ENCODE results near the gene CREBBP. TPM values are rescaled to one million over a fixed set of nuclear protein-coding genes. Genes with fewer than 3 reads are reported as not detected.
A peak's percentile ranks its signal among the peaks of the same experiment; 100 is the strongest.

Gene CREBBP
- total RNA-seq, 1 donor from 2014 or later = 59.2 TPM

DNA sequence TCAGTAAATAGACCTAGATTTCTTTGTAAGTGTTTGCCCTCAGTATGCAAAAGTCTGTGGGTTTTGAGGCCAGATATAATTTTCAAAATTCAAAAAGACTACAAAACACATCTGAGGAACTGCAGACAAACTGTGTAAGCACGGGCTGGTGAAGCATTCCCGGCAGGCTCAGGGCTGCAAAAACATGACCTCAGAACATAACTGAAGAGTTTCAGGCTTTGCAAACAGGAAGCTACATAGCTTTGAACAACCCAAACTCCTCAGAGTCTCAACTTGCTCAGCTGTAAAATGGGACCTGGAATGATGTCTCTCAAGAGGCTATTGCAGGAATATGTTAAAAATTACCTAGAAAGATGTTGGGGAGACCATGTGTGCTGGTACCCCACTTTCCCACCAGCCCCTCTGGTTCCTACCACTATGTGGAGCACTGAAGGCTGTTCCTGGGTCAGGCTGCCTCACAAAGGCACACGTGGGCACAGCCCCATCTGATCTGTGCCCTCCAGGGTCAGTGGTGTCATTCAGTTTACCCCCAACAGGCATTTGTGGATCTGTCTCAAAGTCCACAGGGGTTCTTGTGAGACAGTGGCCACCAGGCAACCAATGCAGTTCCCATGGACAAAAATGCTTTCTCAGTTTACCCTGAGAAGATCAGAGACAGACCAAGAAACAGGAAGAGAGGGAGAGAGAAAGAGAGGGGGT lies 72.9 kb downstream of the CREBBP start:
- no peak for DNase-seq (ENCODE audit: low spot score)
- H3K36me3 Mint-ChIP-seq (ENCODE audit: low read depth) = peaks cover 12% of the 10 kb centered on the region
- H3K4me1 Mint-ChIP-seq (ENCODE audit: low read depth) = peaks cover 22% of the 10 kb centered on the region
- TF ChIP-seq, protein P1, sequence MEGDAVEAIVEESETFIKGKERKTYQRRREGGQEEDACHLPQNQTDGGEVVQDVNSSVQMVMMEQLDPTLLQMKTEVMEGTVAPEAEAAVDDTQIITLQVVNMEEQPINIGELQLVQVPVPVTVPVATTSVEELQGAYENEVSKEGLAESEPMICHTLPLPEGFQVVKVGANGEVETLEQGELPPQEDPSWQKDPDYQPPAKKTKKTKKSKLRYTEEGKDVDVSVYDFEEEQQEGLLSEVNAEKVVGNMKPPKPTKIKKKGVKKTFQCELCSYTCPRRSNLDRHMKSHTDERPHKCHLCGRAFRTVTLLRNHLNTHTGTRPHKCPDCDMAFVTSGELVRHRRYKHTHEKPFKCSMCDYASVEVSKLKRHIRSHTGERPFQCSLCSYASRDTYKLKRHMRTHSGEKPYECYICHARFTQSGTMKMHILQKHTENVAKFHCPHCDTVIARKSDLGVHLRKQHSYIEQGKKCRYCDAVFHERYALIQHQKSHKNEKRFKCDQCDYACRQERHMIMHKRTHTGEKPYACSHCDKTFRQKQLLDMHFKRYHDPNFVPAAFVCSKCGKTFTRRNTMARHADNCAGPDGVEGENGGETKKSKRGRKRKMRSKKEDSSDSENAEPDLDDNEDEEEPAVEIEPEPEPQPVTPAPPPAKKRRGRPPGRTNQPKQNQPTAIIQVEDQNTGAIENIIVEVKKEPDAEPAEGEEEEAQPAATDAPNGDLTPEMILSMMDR (IDR thresholded peaks at IDR 0.05) = no peak
- H3K27me3 Mint-ChIP-seq (ENCODE audit: low read depth) = no peaks in the 10 kb centered on the region
- no peaks in the 10 kb centered on the region for H3K9me3 Mint-ChIP-seq (ENCODE audit: low read depth)
- peak overlapping the region; percentile 22 for H3K27ac Mint-ChIP-seq (ENCODE audit: unreplicated experiment)
- H3K4me3 Mint-ChIP-seq (ENCODE audit: unreplicated experiment) = no peak overlapping the region

DNA sequence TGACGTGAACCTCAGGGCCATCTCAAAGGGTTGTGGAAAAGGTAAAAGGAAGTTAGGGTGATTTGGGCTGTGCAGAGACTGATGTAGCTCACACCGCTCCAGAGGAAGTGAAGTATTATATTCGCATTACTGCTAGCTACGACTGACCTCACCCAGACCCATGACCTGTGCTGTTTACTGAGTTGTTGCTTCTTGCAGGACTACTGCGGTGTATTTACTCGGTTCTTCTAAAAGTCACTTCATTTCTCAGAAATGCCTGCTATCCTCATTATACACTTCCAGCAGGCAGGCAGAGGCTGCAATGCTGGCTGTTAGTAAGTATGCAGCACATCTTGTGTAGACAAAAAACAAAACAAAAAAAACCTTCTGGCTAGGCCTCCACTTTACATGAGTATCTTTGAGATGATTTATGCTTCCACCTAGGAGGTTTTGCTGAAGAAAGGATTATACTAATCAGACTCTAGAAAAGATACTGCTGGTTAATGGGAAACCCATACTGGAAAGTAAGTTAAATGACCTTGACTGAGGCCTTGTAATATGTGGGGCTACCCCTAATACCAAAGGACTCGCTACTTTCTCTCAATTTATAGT lies 76.0 kb downstream of the CREBBP start:
- Mint-ChIP-seq H3K27ac (ENCODE audit: unreplicated experiment) (no peak overlapping the region), H3K36me3 (ENCODE audit: low read depth) (peaks cover 11% of the 10 kb centered on the region), H3K9me3 (ENCODE audit: low read depth) (no peaks in the 10 kb centered on the region), H3K4me3 (ENCODE audit: unreplicated experiment) (no peak overlapping the region), H3K4me1 (ENCODE audit: low read depth) (peaks cover 23% of the 10 kb centered on the region), H3K27me3 (ENCODE audit: low read depth) (no peaks in the 10 kb centered on the region)
- TF ChIP-seq, protein P1 (IDR thresholded peaks at IDR 0.05) = no peak
- no peak for DNase-seq (ENCODE audit: low spot score)

DNA sequence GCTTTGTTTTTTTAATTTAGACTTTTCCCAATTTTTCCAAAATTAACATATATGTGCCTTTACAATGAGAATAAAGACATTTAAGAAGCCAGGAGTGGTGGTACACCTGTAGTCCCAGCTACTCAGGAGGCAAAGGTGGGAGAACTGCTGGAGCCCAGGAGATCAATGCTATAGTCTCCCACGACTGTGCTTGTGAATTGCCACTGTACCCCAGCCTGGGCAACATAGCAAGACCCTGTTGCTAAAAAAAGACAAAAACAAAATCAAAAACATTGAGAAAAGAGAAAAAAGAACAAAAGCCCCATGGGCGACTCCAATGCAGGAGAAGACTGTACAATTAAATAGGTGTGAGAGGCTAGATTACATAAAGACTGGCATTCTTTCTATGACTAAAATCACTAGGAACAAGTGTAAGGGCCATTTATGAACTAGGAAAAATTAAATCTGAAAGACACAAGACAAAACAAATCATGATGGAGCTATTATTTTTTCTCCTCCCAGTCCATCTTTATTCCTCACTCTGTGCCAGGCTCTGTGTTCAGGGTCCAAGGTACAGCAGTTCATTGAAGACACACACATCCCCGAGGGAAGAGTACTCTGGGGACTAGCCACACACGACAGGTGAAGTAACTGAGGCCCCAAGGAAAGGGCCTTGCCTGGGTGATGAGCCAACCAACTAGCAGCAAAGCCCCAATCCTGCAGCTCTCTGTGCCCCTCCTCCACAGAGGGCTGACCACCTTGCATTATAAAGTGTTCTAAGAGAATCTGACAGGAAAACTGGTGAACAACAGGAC lies 79.8 kb downstream of the CREBBP start:
- TF ChIP-seq, protein P1 (IDR thresholded peaks at IDR 0.05) = no peak
- peaks cover 2% of the 10 kb centered on the region for H3K36me3 Mint-ChIP-seq (ENCODE audit: low read depth)
- no peaks in the 10 kb centered on the region for H3K27me3 Mint-ChIP-seq (ENCODE audit: low read depth)
- DNase-seq (ENCODE audit: low spot score) = no peak
- no peaks in the 10 kb centered on the region for H3K9me3 Mint-ChIP-seq (ENCODE audit: low read depth)
- no peak overlapping the region for H3K4me3 Mint-ChIP-seq (ENCODE audit: unreplicated experiment)
- peaks cover 30% of the 10 kb centered on the region for H3K4me1 Mint-ChIP-seq (ENCODE audit: low read depth)
- peak overlapping the region; percentile 8 for H3K27ac Mint-ChIP-seq (ENCODE audit: unreplicated experiment)

DNA sequence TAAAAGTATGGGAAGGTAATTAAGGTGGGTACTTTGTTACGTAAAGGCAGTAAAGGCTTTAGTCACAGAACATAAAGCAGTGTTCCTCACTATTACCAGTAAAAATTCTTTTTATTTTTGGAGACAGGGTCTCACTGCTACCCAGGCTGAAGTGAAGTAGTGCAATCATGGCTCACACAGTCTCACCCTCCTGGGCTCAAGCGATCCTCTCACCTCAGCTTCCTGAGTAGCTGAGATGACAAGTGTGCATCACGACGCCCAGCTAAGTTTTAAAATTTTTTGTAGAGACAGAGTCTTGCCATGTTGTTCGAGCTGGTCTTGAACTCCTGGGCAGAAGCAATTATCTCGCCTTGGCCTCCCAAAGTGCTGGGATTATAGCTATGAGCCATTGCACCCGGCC lies 80.5 kb downstream of the CREBBP start:
- TF ChIP-seq, protein P1 (IDR thresholded peaks at IDR 0.05) = no peak
- DNase-seq (ENCODE audit: low spot score) = no peak
- no peak overlapping the region for H3K4me3 Mint-ChIP-seq (ENCODE audit: unreplicated experiment)
- no peaks in the 10 kb centered on the region for H3K9me3 Mint-ChIP-seq (ENCODE audit: low read depth)
- no peaks in the 10 kb centered on the region for H3K27me3 Mint-ChIP-seq (ENCODE audit: low read depth)
- peaks cover 32% of the 10 kb centered on the region for H3K4me1 Mint-ChIP-seq (ENCODE audit: low read depth)
- no peak overlapping the region for H3K27ac Mint-ChIP-seq (ENCODE audit: unreplicated experiment)
- peaks cover 2% of the 10 kb centered on the region for H3K36me3 Mint-ChIP-seq (ENCODE audit: low read depth)

DNA sequence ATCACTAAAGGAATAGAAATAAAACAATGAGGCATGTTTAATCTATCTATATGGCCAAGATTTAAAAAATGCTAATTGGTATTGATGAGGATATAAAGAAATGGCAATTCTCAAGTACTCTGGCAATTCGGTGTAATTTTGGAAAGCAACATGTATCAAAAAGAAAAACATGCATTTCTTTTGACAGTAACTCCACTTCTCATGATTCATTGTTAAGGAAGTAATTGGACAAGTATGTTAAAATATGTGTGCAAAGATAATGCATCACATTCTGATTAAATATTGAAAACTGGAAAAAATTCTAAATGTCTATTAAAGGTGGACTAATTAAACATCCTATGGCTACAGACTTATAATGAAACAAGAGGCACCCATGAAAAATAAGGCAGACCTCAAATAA lies 81.2 kb downstream of the CREBBP start:
- Mint-ChIP-seq H3K27ac (ENCODE audit: unreplicated experiment) (no peak overlapping the region), H3K9me3 (ENCODE audit: low read depth) (no peaks in the 10 kb centered on the region), H3K27me3 (ENCODE audit: low read depth) (no peaks in the 10 kb centered on the region), H3K4me1 (ENCODE audit: low read depth) (peaks cover 38% of the 10 kb centered on the region), H3K36me3 (ENCODE audit: low read depth) (peaks cover 2% of the 10 kb centered on the region), H3K4me3 (ENCODE audit: unreplicated experiment) (no peak overlapping the region)
- TF ChIP-seq, protein P1 (IDR thresholded peaks at IDR 0.05) = no peak
- DNase-seq (ENCODE audit: low spot score) = no peak

All from chondrocyte (in vitro differentiated cells).